Sigmoid colon (tissue), 3 donors: Measurements from ENCODE around the gene CDK3.

Source experiments
- CTCF ChIP-seq, 4 experiments: fragments of 450-650 bp in 3 of 4; fragments of 200-600 bp in 1 of 4; IDR thresholded peaks; one replicate each; pipeline ENCODE4 v1.5.1; 2016 to 2019; ENCODE audit warnings: antibody characterized with exemption in 4 of 4, mild to moderate bottlenecking in 3 of 4, moderate library complexity in 2 of 4
- POLR2A ChIP-seq, 2 donors: fragments of 450-650 bp; IDR thresholded peaks; one replicate each; pipeline ENCODE4 v1.6.1; 2016; ENCODE audit warnings: antibody characterized with exemption in 2 of 2, mild to moderate bottlenecking in 2 of 2, moderate library complexity in 2 of 2

- TF ChIP-seq POLR2A (IDR thresholded peaks at IDR 0.05) (no peak), CTCF (IDR thresholded peaks at IDR 0.05) (no peak)
Measured at GRCh38 chr17:76022973-76023899, 22.6 kb downstream of the CDK3 start.
